ENCODE measurements around the gene ELAVL2.

Gene ELAVL2

DNA sequence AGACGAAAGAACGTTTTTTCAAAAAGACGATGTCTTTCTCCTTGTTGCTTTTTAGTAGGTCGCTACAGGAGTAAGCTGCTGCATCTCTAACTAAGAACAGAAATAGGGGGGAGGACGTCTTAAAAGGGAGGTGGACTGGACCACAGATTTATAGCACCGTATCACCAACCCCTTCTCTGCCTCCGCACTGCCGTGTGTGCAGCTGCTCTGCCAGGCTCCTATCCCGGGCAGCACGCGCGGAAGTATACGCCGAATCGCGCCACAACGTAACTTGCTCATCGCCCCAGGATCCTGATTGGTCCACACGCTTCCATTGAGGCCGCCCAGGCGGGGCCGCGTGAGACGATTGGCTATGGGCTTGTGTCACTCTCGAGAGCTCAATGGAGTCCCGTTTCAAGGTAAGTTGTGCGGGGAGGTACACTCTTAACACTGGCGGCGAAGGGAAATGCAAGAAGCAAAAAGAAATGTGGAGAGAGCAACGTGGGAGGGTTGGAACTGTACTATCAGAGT lies at the start of gene ELAVL2:
TSS of gene ELAVL2 (minus strand) at position 121 of the 510 bp plus-strand sequence. CDS start 64,006 bp downstream, outside the sequence.
- DNase-seq, result no peak

DNA sequence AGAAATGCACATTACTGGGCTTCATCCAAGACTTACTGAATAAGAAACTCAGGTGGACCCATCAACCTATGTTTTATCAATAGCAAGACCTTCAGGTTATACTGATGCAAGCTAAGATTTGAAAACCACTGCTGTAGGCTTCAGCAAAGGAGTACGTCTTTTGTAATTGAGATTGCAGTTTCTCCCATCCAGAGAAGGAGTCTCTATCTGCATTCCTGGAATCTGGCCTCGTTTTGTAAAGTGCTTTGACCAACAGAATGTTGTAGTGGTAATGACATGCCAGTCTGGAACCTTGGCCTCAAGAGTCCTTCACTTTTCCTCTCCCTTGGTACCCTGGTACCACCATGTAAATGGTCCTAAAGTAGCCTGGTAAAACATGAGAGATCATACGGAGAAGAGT lies 32.2 kb upstream of the ELAVL2 start:
- no peak for DNase-seq

DNA sequence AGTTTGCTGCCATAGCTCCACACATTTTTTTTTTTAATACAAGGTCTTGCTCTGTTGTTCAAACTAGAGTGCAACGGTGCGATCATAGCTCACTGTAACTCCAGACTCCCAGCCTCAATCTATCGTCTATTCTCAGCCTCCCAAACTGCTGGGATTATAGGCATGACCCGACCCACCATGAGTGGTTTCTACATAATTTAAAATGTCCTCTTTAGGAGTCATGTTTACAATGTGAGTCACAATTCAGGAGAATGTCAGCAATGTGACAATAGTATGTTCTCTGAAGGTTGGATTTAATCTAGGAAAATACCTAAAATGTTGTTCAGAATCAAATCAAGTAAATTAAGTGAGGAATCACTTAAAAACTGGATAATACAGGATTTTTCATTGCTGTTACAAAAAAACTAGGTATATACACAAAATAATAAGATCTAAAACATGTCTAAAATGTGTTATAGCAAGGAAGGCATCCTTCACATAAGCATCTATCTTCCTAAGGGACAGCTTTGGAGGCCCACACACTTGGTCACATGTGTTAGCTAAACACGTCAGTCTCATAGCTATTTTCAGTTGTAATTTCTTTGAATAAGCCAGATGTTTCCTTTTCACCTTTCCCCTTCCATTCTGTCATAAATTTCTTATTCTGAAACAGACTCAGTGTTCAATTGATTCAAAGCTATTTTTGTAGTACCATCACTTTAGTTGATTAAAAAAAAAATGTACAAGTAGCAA lies 30.0 kb upstream of the ELAVL2 start:
- DNase-seq, result no peak

DNA sequence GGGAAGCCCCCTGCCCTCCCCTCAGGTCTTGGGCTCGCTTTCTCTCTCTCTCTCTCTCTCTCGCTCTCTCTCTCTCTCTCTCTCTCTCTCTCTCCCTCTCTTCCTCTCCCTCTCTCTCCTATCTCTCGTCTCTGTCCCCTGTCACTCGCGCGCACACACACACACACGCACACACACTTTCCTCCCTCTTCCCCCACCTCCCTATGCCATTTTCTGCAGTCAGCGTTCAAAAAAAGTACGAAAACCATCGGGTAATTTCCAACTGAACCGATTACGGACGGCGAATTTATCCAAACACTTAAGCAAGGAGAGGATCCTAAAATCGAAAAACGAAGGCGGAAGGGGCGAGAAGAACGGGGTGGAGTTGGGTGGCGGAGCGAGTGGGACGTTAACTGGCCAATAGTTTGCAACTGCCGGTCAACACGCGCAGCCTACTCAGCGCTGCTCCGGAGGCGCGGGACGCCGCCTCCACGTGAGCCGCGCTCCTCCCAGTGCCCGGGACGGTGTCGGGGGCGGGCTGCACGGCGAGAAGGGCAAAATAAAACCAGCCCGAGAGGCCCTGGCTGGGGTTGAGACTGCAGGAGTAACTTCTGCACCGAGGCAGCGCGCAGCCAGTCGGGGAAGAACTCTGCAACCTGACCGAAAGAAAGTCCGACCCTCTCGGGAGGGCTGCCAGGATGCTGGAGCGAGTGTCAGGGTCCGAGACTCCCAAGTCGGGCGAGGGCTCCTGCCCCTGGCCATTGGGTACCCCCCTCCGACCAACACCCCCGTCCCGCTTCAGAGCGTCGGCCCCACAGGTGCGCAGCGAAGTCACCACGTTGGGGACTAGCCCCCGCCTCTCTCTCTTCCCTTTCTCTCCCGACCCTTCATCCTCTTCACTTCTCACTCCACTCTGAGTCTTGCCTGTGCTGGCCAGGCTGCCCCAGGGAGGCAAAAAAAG lies 24.9 kb upstream of the ELAVL2 start:
- DNase-seq, result no peak

DNA sequence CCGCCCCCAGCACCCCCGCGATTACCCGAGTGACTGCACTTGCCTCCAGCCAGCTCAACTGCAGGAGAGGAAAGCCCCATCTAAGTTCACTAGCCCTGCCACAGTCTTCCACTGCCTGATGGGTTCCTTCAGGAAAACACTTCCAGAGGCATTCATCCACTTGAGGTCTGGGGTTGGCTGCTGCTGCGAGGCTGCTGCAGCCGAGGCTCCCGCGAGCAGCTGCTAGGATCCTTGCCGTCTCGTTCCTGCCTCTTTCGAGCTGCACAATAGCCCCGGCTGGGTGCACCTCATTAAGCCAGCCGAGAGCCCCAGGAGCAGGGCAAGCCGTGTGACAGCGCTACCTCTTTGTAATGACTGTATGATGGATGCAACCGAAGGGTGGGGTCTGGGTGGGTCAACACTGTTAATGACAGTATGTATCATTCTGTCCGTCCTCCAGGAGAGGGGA lies 24.2 kb upstream of the ELAVL2 start:
- no peak for DNase-seq

DNA sequence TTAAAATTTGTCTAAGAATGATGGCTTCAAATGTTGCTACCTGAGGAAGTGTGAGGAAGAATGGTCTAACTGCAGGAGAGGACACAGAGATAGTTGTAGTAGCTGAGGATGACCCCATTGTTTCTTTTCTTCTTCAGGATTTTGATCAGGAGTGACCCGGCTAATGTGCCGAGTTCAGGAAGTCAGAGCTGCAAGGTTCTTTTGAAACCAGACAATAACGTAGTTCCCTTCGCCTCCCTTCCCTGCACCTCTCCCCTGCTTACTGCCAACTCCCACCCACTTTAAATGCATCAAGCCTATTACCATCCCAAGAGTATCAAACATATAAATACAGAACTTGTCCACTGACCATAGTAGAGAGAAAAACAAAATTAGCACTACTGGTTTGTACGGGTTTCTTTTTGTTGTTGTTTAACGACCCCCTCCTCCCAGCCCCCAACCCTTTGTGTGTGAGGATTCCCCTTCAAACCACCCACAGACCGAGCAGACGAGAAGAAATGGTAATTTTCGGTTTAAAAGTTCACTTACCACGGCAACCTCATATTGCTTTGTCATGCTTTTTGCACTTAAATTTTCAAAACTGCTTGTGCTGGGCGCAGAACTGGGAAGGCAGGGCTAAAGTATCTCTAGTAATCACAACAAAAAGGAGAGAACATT lies 23.5 kb upstream of the ELAVL2 start:
- no peak for DNase-seq

DNA sequence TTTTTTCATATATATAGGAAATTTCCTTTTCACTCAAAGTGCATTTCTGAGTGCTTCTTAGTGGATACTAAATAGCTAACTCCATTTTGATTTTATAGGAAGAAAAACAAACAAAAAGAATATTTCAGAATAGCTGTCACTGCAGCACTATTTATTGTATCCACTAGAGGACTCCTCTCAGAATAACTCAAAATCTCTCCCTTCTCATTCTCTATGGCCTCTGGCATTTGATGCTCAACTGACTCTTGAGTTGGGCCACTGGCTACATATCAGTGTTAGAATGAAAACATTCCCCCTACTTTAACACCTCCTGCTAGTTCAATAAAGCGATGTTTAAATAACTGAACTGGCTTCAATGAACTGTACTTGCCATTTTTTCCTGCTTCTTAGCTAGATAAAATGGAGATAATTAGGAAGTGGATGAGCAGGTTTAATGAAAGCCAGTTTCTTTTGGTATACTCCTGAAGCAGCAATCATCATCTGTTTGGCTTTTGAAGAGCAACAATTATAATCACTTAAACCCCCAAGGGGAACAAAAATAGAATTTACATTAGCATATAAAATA lies 16.6 kb upstream of the ELAVL2 start:
- no peak for DNase-seq

DNA sequence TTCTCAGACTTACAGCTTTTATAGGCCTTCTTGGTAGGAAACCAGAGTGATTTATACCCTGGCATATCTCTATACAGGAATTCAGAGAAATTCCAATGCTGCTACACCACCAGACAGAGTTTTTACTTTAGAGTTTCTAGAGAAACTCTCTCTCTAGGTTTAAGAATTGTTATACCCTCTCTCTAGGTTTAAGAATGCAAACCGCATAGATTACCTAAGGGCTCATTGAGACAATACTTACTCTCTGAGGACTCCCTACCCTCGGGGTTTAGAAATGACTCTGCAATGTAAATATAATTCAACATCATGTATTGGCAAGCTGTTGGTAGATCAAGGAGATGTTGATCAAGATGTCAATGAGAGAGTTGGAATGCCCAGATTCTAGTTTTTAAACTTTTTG lies 15.3 kb upstream of the ELAVL2 start:
- no peak for DNase-seq

DNA sequence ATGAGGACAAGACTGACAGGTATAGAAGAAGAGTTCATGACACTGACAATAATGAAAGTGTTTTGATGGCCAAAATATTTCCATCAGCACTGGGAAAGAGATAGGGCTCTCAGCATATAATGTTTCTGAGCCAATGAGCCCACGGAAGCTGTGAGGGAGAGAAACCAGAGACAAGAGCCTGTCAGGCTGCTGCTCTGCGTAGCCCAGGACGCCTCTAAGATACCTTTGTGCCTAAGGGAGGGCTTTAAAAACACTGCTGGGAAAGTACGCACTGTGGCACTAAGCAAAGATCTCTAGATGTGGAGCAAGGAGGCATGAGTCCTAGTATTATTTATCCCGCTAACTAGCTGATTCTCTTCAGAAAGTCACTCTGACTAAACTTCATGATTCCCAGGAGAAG lies 11.0 kb upstream of the ELAVL2 start:
- no peak for DNase-seq

DNA sequence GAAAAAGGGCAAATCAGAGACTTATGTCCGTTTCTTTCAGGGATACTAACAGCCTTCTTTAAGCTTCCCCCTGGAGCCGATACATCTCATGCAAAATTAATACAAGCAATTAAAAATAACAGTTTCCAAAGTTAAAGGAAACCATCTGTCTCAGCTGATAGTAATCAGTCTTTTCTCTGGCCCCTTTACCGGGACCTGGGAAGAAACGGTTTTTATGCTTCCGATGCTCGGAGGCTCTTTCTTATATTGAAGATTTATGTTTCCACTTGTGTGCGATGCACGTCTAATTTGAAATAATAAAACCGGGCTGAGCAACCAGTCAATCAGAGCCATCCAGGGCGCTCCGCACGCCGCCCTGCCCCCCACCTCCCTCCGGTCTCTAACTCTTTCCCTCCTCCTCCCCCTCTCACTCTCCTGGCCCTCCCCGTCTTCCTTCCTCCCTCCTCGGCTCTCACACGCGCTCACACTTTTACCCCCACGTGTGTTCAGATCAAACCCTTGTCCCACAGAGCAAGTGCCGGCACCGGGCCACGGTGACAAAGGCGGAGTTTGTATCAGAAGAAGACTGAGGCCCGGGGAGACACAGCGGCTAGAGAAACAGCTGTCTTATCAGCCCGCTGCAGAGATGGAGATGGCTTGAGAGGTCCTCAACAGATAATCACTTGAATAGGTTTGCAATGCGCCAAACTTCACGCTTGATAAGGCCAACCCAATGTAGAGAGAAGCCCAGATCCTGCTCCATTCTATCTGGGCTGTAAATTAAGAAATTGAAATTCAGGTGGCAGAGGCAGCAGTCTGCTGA lies 5.1 kb upstream of the ELAVL2 start:
- DNase-seq, result no peak

DNA sequence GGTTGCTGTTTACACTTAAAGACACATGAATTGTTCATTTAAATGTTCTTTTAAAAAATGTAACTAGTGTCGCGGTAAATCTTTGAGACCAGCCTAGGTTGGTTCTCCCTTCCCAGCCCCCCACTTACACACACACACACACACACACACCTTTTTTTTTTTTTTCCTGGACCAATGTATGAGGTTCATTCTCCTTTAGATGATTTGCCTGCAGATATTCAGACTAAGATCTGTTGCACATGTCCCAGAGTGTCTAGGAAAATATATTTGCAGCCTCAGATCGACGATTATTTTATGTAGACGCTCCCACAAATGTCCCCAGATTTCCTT lies 4.4 kb upstream of the ELAVL2 start:
- no peak for DNase-seq

DNA sequence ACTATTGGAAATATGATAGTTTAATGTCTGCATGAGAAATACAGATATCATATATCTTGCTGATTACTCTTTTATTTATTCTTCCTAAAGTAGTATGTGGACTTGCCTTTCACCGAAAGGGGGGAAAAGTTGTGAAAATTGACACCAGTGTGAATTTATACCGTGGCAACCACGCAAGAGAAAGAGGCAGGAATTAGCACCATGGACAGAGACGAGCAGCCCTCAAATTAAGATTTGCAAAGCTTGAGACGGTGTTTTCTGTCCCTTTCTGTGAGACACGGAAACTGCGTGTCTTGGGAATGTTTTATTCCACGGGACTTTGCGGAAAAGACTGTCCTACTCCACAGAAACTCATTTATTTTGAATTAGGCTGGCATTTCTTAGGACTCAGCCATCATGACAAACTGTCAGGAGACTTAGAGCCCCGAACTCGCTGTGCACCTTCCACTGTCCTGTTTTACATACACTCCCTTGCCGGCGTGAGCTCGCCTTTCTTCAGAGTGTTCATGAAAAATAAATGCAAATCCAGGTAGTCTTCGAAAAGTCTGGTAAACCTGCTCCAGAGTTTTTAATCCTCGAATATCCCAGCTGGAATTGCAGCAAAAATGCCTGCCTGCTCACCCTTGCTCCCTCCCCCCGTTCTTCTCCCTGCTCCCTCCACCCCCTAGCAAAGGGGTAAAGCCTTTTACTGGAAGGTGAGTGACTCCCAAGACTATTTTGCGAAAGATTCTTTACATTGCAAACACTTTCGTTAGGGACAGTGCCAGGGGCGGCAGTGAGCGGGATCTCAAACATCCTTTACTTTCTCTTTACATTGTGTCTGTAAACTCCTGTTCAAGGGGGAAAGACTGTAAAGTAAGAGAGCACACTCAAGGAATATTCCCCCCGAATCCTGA lies 3.8 kb upstream of the ELAVL2 start:
- no peak for DNase-seq

DNA sequence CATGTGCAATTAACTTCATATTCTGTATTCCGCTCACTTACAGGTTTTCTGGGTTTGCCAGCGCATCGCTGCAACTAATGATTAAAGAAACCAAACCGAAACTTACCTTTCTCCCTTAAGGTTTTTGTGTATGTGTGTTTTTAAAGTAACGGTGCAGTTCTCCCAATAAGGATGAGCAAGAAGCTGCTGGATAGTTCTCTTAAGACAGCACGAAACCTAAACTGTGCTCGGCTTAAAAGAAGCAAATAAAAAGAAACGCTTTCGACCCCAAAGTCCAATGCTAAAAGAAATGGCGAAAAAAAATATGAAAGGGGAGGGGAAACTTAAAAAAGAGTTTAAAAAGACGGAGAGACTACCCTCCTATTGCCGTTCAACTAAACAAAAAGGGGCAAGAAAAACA lies 340 bp downstream of the ELAVL2 start:
- DNase-seq, result no peak

DNA sequence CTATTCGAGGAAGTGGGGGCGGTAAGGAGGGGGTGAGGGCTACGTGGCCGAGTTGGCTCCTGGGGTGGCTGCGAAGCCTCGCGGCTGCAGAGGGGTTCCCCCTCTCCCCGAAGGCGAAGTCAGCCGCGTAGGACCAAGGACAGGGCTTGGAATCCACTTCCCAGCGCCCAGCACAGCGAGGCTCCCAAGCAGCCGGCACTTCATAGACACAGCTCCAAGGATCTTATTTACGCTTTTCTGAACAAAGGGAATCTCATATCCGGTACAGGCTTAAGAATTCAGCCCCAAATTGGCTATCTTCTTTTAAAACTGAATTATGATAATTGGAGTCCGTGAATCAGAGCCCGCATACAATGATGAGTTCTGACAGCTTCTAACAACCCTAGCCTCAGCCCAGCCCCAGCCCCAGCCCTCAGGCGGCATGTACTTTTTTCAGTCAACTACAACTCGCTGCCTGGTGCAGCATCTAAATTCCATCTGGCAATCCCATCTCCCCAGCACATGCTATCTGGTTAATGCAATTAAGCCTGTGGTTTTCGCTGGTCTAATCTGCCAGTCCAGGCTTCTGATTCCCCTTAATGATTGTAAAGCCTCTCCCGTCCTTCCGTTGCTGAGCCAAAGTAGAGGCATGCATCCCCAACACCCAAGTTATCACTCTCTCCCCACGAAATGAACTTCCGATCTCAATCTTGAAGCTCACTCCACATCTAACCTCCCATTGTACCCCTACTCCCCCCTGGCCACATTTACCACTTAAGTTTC lies 1.0 kb downstream of the ELAVL2 start:
- DNase-seq, result no peak

DNA sequence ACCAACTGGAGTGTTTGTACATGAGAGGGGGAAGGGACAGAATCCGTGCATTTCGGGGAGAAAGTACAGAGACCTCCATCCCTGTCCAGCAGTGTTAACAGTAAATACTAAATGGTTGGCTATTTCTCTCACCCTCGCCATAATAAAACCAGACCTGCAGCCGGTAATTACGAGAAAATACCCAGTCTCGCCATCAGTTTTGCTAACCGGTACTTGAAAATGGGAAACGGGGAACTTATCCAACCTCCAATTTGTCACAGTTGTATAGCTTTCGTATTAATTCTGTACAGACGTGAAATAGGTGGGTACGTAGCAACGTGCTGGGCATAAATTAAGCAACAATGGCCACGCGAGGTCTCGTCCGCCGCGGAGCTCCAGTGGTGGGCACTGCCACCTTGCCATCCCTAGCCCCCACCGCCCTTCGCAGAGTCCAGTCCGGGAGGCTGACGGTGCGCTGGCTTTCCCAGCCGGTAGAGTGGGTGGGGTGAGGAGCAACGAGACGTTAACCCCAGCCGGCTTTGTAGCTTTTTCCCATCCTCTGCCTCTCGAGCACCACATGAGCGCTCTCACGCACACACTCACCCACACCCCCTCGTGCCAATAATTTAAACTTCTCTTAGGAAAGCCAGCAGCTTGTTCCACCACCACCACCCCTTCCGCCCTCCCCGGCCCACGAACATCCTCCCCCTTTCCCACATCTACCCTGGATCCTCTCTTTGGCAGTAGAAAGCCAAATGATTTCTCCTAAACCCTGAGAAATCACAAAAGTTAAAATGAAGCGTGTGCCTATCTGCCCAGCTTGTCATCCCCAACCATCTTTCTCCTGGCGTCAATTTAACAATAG lies 1.8 kb downstream of the ELAVL2 start:
- DNase-seq, result no peak

DNA sequence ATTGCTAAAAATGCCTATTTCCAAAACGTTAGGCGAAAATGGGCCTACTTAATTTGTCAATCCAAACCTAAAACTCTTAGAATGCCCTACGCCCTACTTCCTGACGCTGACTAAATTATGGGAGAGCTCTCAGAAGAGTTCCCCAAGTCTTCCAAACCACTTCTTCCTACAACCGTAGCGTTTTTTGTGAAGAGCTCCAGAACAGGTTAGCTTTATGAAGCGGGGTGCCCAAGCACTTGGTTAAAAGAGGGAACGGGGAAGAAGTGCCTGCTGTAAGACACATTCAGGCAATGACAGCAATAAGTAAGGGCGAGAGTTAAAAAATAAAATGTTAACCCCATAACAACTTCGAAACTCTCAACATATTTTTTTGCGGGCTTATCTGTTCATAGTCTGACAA lies 2.8 kb downstream of the ELAVL2 start:
- DNase-seq, result no peak

DNA sequence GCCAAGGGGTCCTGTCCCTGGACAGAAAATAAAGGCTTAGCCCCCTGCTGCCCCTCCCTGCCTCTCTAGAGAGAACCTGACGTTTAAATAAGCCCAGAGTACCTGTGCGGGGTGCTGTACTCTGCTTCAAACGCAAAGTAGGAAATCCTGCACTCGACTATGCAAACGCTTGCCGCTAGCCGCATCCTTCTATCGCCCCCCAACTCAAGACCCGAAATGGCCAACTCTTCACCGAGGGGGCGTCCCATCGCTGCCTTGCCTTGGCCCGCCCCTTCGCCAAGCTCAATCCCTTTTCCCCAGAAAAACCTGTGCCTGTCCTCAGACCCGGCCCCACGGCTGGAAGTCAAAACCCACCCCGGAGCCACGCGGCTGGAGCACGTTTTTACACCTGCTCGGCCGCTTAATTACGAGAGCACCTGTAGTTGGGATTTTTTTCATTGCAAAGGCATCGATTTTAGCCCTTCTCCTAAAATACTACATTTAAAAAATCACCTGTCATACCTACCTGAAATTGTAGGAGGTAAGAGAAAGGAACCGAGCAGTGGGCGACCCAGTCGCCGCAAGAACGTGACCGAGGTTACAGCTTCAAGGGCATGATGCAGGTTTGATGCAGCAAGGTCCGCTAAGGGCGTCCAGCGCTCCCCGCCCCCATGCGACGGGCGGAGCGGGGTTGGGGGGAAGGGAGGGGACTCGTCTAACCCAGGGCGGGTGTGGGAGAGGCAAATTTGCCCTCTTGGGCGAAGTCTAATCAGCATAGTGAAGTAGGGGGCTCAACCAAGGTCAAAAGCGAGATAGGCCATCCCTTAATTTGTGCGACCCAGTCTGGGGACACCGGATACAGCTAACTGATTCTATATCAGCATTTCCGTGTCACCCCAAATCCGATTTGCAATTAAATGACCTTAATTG lies 3.5 kb downstream of the ELAVL2 start:
- DNase-seq, result no peak
